ENCODE measurements around the gene CAMKMT.

CAMKMT gene

DNA sequence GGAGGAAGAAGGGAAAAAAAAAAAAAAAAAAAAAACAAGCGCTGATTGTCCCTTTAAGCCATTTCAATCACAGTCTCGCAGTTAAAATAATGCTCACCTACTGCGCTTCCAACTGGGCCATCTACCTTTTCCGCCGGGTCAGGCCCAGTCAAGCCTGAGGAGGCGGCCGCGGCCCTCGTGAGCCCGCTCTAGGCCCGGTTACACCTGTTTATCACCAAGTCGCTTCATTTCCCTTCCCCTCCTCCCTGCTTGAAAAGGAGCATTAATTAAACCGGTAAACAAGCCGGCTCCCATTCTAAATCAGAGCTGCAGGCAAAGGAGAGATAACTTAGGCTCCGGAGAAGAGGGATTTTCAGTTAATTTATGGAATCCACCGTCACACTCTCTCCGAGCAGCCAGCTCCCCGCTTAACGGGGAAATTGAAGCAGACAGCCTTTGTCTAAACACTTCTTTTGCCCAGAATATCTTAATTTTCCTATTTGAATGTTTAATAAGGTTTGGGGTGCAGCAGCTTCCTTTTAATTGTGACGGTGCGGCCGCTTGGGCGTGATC, 439.6 kb downstream of the CAMKMT start:
- Histone ChIP-seq H3K4me2 (ENCODE audit: low read depth, low read length) (no peak overlapping the region), H3K9me3 (replicated peaks; ENCODE audit: insufficient read depth, low read length) (no peaks in the 10 kb centered on the region), H3K79me2 (ENCODE audit: low read length) (no peaks in the 10 kb centered on the region), H3K4me3 (ENCODE audit: low read length) (no peak overlapping the region), H3K9me2 (replicated peaks; ENCODE audit: insufficient read depth, low read length) (no peaks in the 10 kb centered on the region), H3K9ac (ENCODE audit: low read length) (no peak overlapping the region), H3K27ac (ENCODE audit: low read length) (no peak overlapping the region), H3K27me3 (replicated peaks; ENCODE audit: insufficient read depth, low read length) (no peaks in the 10 kb centered on the region), H4K20me1 (ENCODE audit: insufficient read depth, low read length) (no peaks in the 10 kb centered on the region), H3F3A (ENCODE audit: insufficient read depth, low read length) (no peaks in the 10 kb centered on the region), H2AFZ (ENCODE audit: low read length) (no peak overlapping the region), H3K36me3 (replicated peaks; ENCODE audit: insufficient read depth, low read length) (no peaks in the 10 kb centered on the region), H3K4me1 (ENCODE audit: low read length) (no peaks in the 10 kb centered on the region)
- no peak for DNase-seq
- TF ChIP-seq EZH2 (optimal IDR thresholded peaks at IDR 0.05; ENCODE audit: low read depth, low read length) (no peak), EZH2phosphoT487 (IDR thresholded peaks at IDR 0.05; ENCODE audit: low read length) (no peak)
- TF ChIP-seq, protein P1, sequence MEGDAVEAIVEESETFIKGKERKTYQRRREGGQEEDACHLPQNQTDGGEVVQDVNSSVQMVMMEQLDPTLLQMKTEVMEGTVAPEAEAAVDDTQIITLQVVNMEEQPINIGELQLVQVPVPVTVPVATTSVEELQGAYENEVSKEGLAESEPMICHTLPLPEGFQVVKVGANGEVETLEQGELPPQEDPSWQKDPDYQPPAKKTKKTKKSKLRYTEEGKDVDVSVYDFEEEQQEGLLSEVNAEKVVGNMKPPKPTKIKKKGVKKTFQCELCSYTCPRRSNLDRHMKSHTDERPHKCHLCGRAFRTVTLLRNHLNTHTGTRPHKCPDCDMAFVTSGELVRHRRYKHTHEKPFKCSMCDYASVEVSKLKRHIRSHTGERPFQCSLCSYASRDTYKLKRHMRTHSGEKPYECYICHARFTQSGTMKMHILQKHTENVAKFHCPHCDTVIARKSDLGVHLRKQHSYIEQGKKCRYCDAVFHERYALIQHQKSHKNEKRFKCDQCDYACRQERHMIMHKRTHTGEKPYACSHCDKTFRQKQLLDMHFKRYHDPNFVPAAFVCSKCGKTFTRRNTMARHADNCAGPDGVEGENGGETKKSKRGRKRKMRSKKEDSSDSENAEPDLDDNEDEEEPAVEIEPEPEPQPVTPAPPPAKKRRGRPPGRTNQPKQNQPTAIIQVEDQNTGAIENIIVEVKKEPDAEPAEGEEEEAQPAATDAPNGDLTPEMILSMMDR (IDR thresholded peaks at IDR 0.05; ENCODE audit: low read length): no peak

DNA sequence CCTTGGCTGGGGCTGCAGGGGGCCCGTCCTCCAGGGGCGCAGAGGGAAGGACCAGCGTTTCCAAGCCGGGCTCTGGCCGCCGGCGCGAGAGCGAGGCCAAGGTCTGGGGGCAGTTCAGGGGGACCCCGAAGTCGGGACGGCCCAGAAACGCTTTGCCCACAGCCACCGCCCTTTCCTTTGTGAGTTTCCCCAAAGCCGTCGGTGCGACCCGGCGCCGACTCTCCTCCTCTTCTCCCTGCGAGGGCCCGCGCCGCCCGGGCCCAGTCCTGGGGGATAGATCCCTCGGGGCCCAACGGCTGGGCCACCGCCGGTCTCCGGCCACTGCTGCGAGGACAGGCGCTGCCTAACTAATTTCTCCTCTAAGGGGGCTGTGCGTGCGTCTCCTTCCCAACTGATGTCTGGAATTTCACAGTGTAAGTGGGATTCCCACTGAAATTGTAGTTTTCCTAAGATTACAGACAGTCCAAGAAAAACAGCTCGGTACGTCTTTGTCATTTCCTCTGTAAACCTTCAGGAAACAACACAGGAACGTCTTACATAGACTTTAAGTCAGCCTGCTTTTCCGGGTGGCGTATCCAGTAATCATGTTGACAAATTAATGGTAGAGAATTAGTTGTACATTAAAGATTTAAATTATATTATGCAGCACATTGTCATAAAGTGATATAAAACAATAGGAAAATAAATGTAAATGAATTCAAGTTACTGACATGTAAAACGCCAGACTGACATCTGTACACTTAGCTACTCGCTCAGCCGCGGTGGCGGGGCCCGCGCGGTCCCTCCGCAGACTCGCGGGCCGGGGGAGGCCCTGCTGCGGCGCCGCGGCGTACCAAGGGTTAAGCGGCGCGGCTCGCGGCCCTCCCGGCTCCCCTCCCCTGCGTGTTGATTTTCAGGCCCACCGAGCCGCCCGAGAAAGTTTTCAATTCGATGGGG, 440.4 kb downstream of the CAMKMT start:
- no peaks in the 10 kb centered on the region for H3K4me1 ChIP-seq (ENCODE audit: low read length)
- H3K9me2 ChIP-seq (replicated peaks; ENCODE audit: insufficient read depth, low read length): no peaks in the 10 kb centered on the region
- no peak overlapping the region for H3K27ac ChIP-seq (ENCODE audit: low read length)
- no peaks in the 10 kb centered on the region for H4K20me1 ChIP-seq (ENCODE audit: insufficient read depth, low read length)
- H3K4me2 ChIP-seq (ENCODE audit: low read depth, low read length): no peak overlapping the region
- H3K27me3 ChIP-seq (replicated peaks; ENCODE audit: insufficient read depth, low read length): no peaks in the 10 kb centered on the region
- no peak overlapping the region for H3K9ac ChIP-seq (ENCODE audit: low read length)
- no peak overlapping the region for H3K4me3 ChIP-seq (ENCODE audit: low read length)
- no peaks in the 10 kb centered on the region for H3K9me3 ChIP-seq (replicated peaks; ENCODE audit: insufficient read depth, low read length)
- no peaks in the 10 kb centered on the region for H3K36me3 ChIP-seq (replicated peaks; ENCODE audit: insufficient read depth, low read length)
- no peaks in the 10 kb centered on the region for H3F3A ChIP-seq (ENCODE audit: insufficient read depth, low read length)
- TF ChIP-seq EZH2 (optimal IDR thresholded peaks at IDR 0.05; ENCODE audit: low read depth, low read length): no peak
- TF ChIP-seq, protein P1 (IDR thresholded peaks at IDR 0.05; ENCODE audit: low read length): no peak
- TF ChIP-seq EZH2phosphoT487 (IDR thresholded peaks at IDR 0.05; ENCODE audit: low read length): no peak
- no peak overlapping the region for H2AFZ ChIP-seq (ENCODE audit: low read length)
- no peak for DNase-seq
- H3K79me2 ChIP-seq (ENCODE audit: low read length): no peaks in the 10 kb centered on the region

DNA sequence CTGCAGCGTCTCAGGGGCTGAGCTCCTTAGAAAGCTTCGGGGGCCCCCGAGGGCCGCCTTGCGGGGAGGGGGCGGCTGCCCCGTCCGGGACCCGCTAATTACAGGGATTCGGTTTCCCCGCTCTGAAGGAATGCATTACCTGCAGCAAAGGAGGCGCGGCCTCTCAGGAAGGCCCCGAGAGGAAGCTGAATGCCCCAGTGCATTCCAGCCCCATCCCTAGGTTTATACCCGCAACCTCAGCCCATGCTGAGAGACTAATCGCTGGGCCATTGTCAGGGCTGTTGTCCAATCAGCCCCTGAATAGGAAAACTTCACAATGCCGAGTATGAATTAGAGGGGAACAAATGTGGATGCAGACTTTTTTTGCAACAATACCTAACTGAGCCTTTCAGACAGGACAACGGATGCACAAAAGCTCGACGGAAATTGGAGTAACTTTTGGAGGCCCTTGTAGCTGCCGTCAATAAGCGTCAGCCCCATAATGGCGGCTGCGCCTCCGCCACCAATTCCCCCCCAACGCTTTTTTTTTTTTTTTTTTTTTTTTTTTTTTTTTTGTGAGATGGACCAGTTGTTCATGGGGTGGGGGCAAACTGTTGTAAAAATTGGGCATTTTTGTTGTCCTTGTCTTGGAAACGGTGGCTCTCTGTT, 441.2 kb downstream of the CAMKMT start:
- TF ChIP-seq, protein P1 (IDR thresholded peaks at IDR 0.05; ENCODE audit: low read length): no peak
- TF ChIP-seq EZH2 (optimal IDR thresholded peaks at IDR 0.05; ENCODE audit: low read depth, low read length): no peak
- no peak for TF ChIP-seq EZH2phosphoT487 (IDR thresholded peaks at IDR 0.05; ENCODE audit: low read length)
- Histone ChIP-seq H3F3A (ENCODE audit: insufficient read depth, low read length) (no peaks in the 10 kb centered on the region), H4K20me1 (ENCODE audit: insufficient read depth, low read length) (no peaks in the 10 kb centered on the region), H3K4me3 (ENCODE audit: low read length) (no peak overlapping the region), H3K36me3 (replicated peaks; ENCODE audit: insufficient read depth, low read length) (no peaks in the 10 kb centered on the region), H3K79me2 (ENCODE audit: low read length) (no peaks in the 10 kb centered on the region), H3K9me3 (replicated peaks; ENCODE audit: insufficient read depth, low read length) (no peaks in the 10 kb centered on the region), H3K27me3 (replicated peaks; ENCODE audit: insufficient read depth, low read length) (no peaks in the 10 kb centered on the region), H3K4me2 (ENCODE audit: low read depth, low read length) (no peak overlapping the region), H2AFZ (ENCODE audit: low read length) (no peak overlapping the region), H3K9ac (ENCODE audit: low read length) (no peak overlapping the region), H3K4me1 (ENCODE audit: low read length) (no peaks in the 10 kb centered on the region), H3K27ac (ENCODE audit: low read length) (no peak overlapping the region), H3K9me2 (replicated peaks; ENCODE audit: insufficient read depth, low read length) (no peaks in the 10 kb centered on the region)
- DNase-seq: no peak
